ENCODE data around the gene ERF.

The ERF gene

GRCh38 chr19:42200116-42200715 is 54.7 kb downstream of the ERF start:
- WGBS: 83% methylated on average over 5 of the region's 5 CpGs
- peaks cover 9% of the 10 kb centered on the region; the same call in 1 of the 2 replicates for H3K4me1 ChIP-seq (ENCODE audit: insufficient read depth, low read length)
- H3K27me3 ChIP-seq (ENCODE audit: insufficient read depth, low read length): no peaks in the 10 kb centered on the region
- H3K36me3 ChIP-seq (ENCODE audit: insufficient read depth, low read length): peaks cover 57% of the 10 kb centered on the region
- H3K4me3 ChIP-seq (ENCODE audit: low read length): no peak overlapping the region
- H3K9me3 ChIP-seq (ENCODE audit: insufficient read depth, low read depth, low read length): no peaks in the 10 kb centered on the region
- no peak overlapping the region for H3K27ac ChIP-seq (ENCODE audit: low read depth, low read length)
- H3K9ac ChIP-seq (ENCODE audit: low read depth, low read length): no peak overlapping the region

DNA sequence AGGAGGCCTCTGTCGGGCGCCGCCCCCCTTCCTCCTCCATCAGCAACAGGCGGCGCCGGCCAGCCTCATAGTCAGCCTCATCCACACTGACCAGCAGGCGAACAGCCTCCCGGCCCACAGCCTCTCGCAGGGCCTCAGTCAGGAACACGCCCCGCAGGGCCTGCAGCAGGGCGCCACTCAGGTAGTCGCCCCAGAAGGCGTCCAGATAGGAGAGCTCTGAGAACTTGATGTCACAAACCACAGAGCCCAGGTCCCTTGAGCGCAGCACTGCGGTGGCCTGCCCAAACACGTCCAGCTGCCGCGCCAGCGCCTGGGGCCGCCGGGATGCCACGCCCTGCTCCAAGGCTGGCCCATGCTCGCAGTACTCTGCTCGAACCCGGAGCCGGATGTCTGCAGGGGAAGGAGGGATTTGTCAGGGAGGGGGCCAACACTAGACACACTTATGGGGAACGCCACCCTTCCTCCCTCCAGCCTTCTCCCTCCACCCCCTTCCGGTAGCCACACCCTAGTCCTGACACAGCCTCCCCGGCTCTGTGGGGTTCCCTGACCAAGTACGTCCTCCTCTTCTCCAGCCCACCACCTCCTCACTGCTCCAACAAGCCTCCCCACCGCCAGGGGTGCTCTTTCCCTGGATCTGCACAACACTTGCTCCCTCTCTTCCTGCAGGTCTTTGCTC is 55.4 kb downstream of the ERF start:
- H3K27ac ChIP-seq (ENCODE audit: low read depth, low read length): no peak overlapping the region; the same call in 1 of the 2 replicates
- H3K9me3 ChIP-seq (ENCODE audit: insufficient read depth, low read depth, low read length): no peaks in the 10 kb centered on the region
- no peaks in the 10 kb centered on the region for H3K27me3 ChIP-seq (ENCODE audit: insufficient read depth, low read length)
- no peak overlapping the region for H3K4me3 ChIP-seq (ENCODE audit: low read length)
- 83% methylated on average over 32 of the region's 32 CpGs for WGBS
- peaks cover 5% of the 10 kb centered on the region; the same call in 1 of the 2 replicates for H3K4me1 ChIP-seq (ENCODE audit: insufficient read depth, low read length)
- no peak overlapping the region for H3K9ac ChIP-seq (ENCODE audit: low read depth, low read length)
- H3K36me3 ChIP-seq (ENCODE audit: insufficient read depth, low read length): peaks cover 57% of the 10 kb centered on the region

- Histone ChIP-seq H3K4me3 (ENCODE audit: low read length) (no peak overlapping the region), H3K9me3 (ENCODE audit: insufficient read depth, low read depth, low read length) (no peaks in the 10 kb centered on the region), H3K4me1 (ENCODE audit: insufficient read depth, low read length) (peaks cover 5% of the 10 kb centered on the region; the same call in 1 of the 2 replicates), H3K36me3 (ENCODE audit: insufficient read depth, low read length) (peaks cover 51% of the 10 kb centered on the region), H3K9ac (ENCODE audit: low read depth, low read length) (no peak overlapping the region), H3K27ac (ENCODE audit: low read depth, low read length) (no peak overlapping the region), H3K27me3 (ENCODE audit: insufficient read depth, low read length) (no peaks in the 10 kb centered on the region)
- WGBS: 71% methylated on average over 7 of the region's 7 CpGs
Observed at GRCh38 chr19:42198676-42199439, 56.1 kb downstream of the ERF start.
